SK-N-MC (cell line): Measurements from ENCODE around the gene SHISA9.

Experiments used
- EZH2 ChIP-seq: fragments of 200-600 bp; sonication (generic); IDR thresholded peaks from one replicate; pipeline ENCODE4 v1.6.1; 2017; ENCODE audit warnings: antibody characterized with exemption
- FOXP2 ChIP-seq: optimal IDR thresholded peaks from 2 replicates; pipeline ENCODE3; 2011; ENCODE audit warnings: mild to moderate bottlenecking, moderate library complexity; ENCODE audit not compliant: insufficient read depth; ENCODE audit errors: extremely low read length, control extremely low read depth
- POLR2AphosphoS5 ChIP-seq: IDR thresholded peaks from 2 replicates; pipeline ENCODE4 v1.6.1; 2012; ENCODE audit warnings: mild to moderate bottlenecking, low read depth, low read length, borderline replicate concordance

DNA sequence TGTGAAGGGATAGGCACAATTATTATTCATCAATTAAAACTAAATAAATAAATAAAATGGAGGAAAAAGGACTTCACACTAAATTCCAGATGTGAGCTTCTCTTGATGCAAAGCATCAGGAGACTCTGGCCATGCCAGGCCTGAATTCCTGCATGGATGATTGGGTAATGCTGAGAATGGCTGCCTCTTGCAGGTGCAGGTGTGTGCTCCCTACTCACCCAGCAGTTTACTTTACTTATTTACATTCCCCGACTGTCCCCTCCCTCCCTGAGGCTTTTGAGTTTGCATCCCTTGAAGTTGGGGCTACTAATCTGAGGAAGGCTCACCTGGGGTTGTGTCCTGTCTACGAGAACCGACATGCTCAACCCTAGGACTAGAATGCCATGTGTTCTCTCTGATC is 200.4 kb downstream of the SHISA9 start:
- TF ChIP-seq EZH2 (no peak), POLR2AphosphoS5 (no peak), FOXP2 (no peak)
